ENCODE data around the gene UTP14C.

GRCh38 chr13:51977625-51978024 lies 46.9 kb upstream of the UTP14C start:
- TF ChIP-seq, protein P1, sequence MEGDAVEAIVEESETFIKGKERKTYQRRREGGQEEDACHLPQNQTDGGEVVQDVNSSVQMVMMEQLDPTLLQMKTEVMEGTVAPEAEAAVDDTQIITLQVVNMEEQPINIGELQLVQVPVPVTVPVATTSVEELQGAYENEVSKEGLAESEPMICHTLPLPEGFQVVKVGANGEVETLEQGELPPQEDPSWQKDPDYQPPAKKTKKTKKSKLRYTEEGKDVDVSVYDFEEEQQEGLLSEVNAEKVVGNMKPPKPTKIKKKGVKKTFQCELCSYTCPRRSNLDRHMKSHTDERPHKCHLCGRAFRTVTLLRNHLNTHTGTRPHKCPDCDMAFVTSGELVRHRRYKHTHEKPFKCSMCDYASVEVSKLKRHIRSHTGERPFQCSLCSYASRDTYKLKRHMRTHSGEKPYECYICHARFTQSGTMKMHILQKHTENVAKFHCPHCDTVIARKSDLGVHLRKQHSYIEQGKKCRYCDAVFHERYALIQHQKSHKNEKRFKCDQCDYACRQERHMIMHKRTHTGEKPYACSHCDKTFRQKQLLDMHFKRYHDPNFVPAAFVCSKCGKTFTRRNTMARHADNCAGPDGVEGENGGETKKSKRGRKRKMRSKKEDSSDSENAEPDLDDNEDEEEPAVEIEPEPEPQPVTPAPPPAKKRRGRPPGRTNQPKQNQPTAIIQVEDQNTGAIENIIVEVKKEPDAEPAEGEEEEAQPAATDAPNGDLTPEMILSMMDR (IDR thresholded peaks at IDR 0.05; ENCODE audit: poor library complexity) = no peak
- no peak for TF ChIP-seq EZH2 (IDR thresholded peaks at IDR 0.05; ENCODE audit: borderline replicate concordance)
- TF ChIP-seq EZH2phosphoT487 (IDR thresholded peaks at IDR 0.05; ENCODE audit: low read depth, severe bottlenecking, unreplicated experiment) = no peak
